ENCODE results near the gene ATE1. TPM values are rescaled to one million over a fixed set of nuclear protein-coding genes. Genes with fewer than 3 reads are reported as not detected.

ATE1 gene
- total and polyA plus RNA-seq, 2 donors (not counting 3 experiments of a cell fraction or from before 2014, with no cell fraction given): 8.7 to 27.1 TPM

DNA sequence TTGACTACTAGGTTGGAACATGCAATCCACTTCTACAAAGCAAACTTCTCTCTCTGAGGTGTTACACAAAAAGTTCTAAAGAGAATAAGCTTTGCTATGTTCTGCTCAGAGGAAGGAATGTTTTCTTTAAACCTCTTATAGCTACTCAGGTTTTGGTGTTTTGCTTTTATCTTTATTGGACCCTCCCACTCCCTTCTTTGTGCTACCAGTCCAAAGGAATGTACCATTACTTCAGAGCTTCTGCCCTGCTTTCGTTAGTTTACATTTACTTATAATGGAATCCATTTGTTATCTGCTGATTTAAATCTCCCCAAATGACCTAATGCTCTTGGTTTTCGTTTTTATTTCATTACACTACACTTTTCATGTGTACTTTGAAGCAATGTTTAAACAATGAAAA lies 154.9 kb downstream of the ATE1 start:
- Histone ChIP-seq H3K27me3 (ENCODE audit: control insufficient read depth in 2 of 2, insufficient read depth in 2 of 2, low read length in 2 of 2) (no peaks in the 10 kb centered on the region), H3K4me2 (ENCODE audit: insufficient read depth, low read length) (no peak overlapping the region), H3K9ac (replicated peaks; ENCODE audit: extremely low read depth, insufficient read depth, low read length) (no peak overlapping the region), H3K36me3 (ENCODE audit: control insufficient read depth in 2 of 2, extremely low read depth in 1 of 2, insufficient read depth in 2 of 2, low read length in 2 of 2) (no peaks in the 10 kb centered on the region), H3K4me1 (ENCODE audit: control insufficient read depth, extremely low read depth, insufficient read depth, low read length) (no peaks in the 10 kb centered on the region), H4K20me1 (replicated peaks; ENCODE audit: control insufficient read depth, extremely low read depth, insufficient read depth, low read length) (no peaks in the 10 kb centered on the region), H3K27ac (ENCODE audit: insufficient read depth, low read depth, low read length) (no peak overlapping the region), H2AFZ (ENCODE audit: low read depth, low read length) (no peak overlapping the region), H3K4me3 (replicated peaks in 1 of 3; ENCODE audit: insufficient read depth in 1 of 3, low read depth in 1 of 3, low read length in 3 of 3) (no peak overlapping the region), H3K79me2 (ENCODE audit: control insufficient read depth, insufficient read depth, low read length) (no peaks in the 10 kb centered on the region), H3K9me3 (replicated peaks; ENCODE audit: control insufficient read depth, insufficient read depth, low read length) (no peaks in the 10 kb centered on the region), H3K9me1 (replicated peaks; ENCODE audit: control insufficient read depth, extremely low read depth, insufficient read depth, low read length) (no peaks in the 10 kb centered on the region)
- dilution Hi-C loops (cut with MboI; ENCODE audit: extremely low pct_ligation_motif_present, low sequenced_read_pairs): no loop called here
- POLR2A ChIA-PET: no interaction called here
- TF ChIP-seq GATA2 (IDR thresholded peaks at IDR 0.05; ENCODE audit: insufficient read depth, insufficient read length, low read depth, low read length) (no peak), MYC (IDR thresholded peaks at IDR 0.05; ENCODE audit: low read depth, low read length) (no peak), FOS (IDR thresholded peaks at IDR 0.05; ENCODE audit: borderline replicate concordance, insufficient read depth, low read length) (no peak), JUN (IDR thresholded peaks at IDR 0.05; ENCODE audit: borderline replicate concordance, insufficient read depth, insufficient read length, low read depth) (no peak), POLR2AphosphoS5 (IDR thresholded peaks at IDR 0.05; ENCODE audit: insufficient read depth, low read depth, low read length) (no peak)
- TF ChIP-seq, protein P1, sequence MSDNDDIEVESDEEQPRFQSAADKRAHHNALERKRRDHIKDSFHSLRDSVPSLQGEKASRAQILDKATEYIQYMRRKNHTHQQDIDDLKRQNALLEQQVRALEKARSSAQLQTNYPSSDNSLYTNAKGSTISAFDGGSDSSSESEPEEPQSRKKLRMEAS (IDR thresholded peaks at IDR 0.05; ENCODE audit: insufficient read depth, insufficient read length): no peak
- FAIRE-seq (no peak), DNase-seq (ENCODE audit: low read depth, low spot score) (no peak)
- CTCF ChIA-PET: no interaction called here
- no TSS peak for BruUV-seq (replicated peaks)
- intact Hi-C loops (cut with micrococcal nuclease): no loop called here

DNA sequence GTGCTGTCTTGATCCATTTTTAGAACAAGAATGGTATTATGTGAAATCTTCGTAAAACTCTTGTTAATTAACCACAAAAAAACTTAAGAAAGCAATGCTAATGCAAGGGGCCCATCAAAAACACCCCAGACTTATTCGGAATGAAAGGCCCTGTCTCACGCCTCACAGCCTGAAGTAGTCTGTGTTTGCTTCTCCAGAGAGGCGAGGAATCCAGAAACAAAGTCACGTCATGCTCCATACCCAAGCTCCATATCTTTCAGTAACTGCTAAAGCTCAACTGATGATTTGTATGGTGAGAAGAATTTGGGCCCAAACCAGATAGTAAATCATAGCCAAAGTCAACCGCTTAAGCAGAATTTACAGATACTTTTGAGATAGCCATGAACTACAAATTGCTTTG lies 155.4 kb downstream of the ATE1 start:
- CTCF ChIA-PET: interaction anchor here (1.0 kb wide), 1 partner anchor 128 kb away, joined by 3 read pairs; no protein-coding TSS in a partner anchor
- Histone ChIP-seq H3K9me3 (replicated peaks; ENCODE audit: control insufficient read depth, insufficient read depth, low read length) (no peaks in the 10 kb centered on the region), H3K4me3 (replicated peaks in 1 of 3; ENCODE audit: insufficient read depth in 1 of 3, low read depth in 1 of 3, low read length in 3 of 3) (no peak overlapping the region), H3K79me2 (ENCODE audit: control insufficient read depth, insufficient read depth, low read length) (no peaks in the 10 kb centered on the region), H3K9me1 (replicated peaks; ENCODE audit: control insufficient read depth, extremely low read depth, insufficient read depth, low read length) (no peaks in the 10 kb centered on the region), H3K27ac (ENCODE audit: insufficient read depth, low read depth, low read length) (no peak overlapping the region), H3K36me3 (ENCODE audit: control insufficient read depth in 2 of 2, extremely low read depth in 1 of 2, insufficient read depth in 2 of 2, low read length in 2 of 2) (no peaks in the 10 kb centered on the region), H3K9ac (replicated peaks; ENCODE audit: extremely low read depth, insufficient read depth, low read length) (no peak overlapping the region), H4K20me1 (replicated peaks; ENCODE audit: control insufficient read depth, extremely low read depth, insufficient read depth, low read length) (no peaks in the 10 kb centered on the region), H3K4me2 (ENCODE audit: insufficient read depth, low read length) (no peak overlapping the region), H3K4me1 (ENCODE audit: control insufficient read depth, extremely low read depth, insufficient read depth, low read length) (no peaks in the 10 kb centered on the region), H3K27me3 (ENCODE audit: control insufficient read depth in 2 of 2, insufficient read depth in 2 of 2, low read length in 2 of 2) (no peaks in the 10 kb centered on the region), H2AFZ (ENCODE audit: low read depth, low read length) (no peak overlapping the region)
- DNase-seq (ENCODE audit: low read depth, low spot score) (no peak), FAIRE-seq (no peak)
- no TSS peak for BruUV-seq (replicated peaks)
- dilution Hi-C loops (cut with MboI; ENCODE audit: extremely low pct_ligation_motif_present, low sequenced_read_pairs) (no loop called here), intact Hi-C loops (cut with micrococcal nuclease) (no loop called here)
- POLR2A ChIA-PET: no interaction called here
- TF ChIP-seq, protein P2, sequence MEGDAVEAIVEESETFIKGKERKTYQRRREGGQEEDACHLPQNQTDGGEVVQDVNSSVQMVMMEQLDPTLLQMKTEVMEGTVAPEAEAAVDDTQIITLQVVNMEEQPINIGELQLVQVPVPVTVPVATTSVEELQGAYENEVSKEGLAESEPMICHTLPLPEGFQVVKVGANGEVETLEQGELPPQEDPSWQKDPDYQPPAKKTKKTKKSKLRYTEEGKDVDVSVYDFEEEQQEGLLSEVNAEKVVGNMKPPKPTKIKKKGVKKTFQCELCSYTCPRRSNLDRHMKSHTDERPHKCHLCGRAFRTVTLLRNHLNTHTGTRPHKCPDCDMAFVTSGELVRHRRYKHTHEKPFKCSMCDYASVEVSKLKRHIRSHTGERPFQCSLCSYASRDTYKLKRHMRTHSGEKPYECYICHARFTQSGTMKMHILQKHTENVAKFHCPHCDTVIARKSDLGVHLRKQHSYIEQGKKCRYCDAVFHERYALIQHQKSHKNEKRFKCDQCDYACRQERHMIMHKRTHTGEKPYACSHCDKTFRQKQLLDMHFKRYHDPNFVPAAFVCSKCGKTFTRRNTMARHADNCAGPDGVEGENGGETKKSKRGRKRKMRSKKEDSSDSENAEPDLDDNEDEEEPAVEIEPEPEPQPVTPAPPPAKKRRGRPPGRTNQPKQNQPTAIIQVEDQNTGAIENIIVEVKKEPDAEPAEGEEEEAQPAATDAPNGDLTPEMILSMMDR (IDR thresholded peaks at IDR 0.05; ENCODE audit: extremely low read depth in 1 of 2, insufficient read depth in 1 of 2, low read depth in 1 of 2, low read length in 2 of 2): no peak
- TF ChIP-seq POLR2AphosphoS5 (IDR thresholded peaks at IDR 0.05; ENCODE audit: insufficient read depth, low read depth, low read length): no peak
- TF ChIP-seq GATA2 (IDR thresholded peaks at IDR 0.05; ENCODE audit: insufficient read depth, insufficient read length, low read depth, low read length): no peak
- no peak for TF ChIP-seq POLR2A (IDR thresholded peaks at IDR 0.05; ENCODE audit: low read depth, low read length)
- no peak for TF ChIP-seq MYC (IDR thresholded peaks at IDR 0.05; ENCODE audit: low read depth, low read length)
- no peak for TF ChIP-seq JUN (IDR thresholded peaks at IDR 0.05; ENCODE audit: borderline replicate concordance, insufficient read depth, insufficient read length, low read depth)
- no peak for TF ChIP-seq FOS (IDR thresholded peaks at IDR 0.05; ENCODE audit: borderline replicate concordance, insufficient read depth, low read length)
- no peak for TF ChIP-seq EZH2 (IDR thresholded peaks at IDR 0.05; ENCODE audit: borderline replicate concordance, low read depth, low read length, severe bottlenecking)
- TF ChIP-seq, protein P1 (IDR thresholded peaks at IDR 0.05; ENCODE audit: insufficient read depth, insufficient read length): no peak
